GM06990 (cell line): ENCODE results near the gene NPBWR2.

Experiments used
- DNase-seq: peaks from one replicate; pipeline ENCODE4 v3.0.0-alpha.2; 2011; ENCODE audit not compliant: insufficient read length; ENCODE audit errors: extremely low read depth
- H3K27me3 ChIP-seq: replicated peaks from 2 replicates; pipeline ENCODE4 v1.6.0; 2011; ENCODE audit warnings: low read length; ENCODE audit not compliant: control insufficient read depth, insufficient read depth
- H3K36me3 ChIP-seq: 2 replicates; pipeline ENCODE4 v1.5.1; 2011; ENCODE audit warnings: low read length; ENCODE audit not compliant: control insufficient read depth, insufficient read depth
- H3K4me3 ChIP-seq: replicated peaks from 2 replicates; pipeline ENCODE4 v1.5.1; 2011; ENCODE audit warnings: low read depth, mild to moderate bottlenecking, control low read depth, low read length
- CTCF ChIP-seq: IDR thresholded peaks from 2 replicates; pipeline ENCODE4 v1.5.1; 2011; ENCODE audit warnings: low read length, control low read depth, mild to moderate bottlenecking, inconsistent platforms; ENCODE audit not compliant: insufficient read depth, poor library complexity, severe bottlenecking

The NPBWR2 gene

GRCh38 chr20:64075556-64075955, 31.8 kb downstream of the NPBWR2 start:
- Histone ChIP-seq H3K36me3 (peaks cover 27% of the 10 kb centered on the region), H3K4me3 (no peak overlapping the region), H3K27me3 (no peaks in the 10 kb centered on the region)
- DNase-seq: no peak
- no peak for TF ChIP-seq CTCF

- DNase-seq: no peak
- no peak overlapping the region for H3K4me3 ChIP-seq
- peaks cover 27% of the 10 kb centered on the region for H3K36me3 ChIP-seq
- no peaks in the 10 kb centered on the region for H3K27me3 ChIP-seq
- TF ChIP-seq CTCF: no peak
Measured at GRCh38 chr20:64074963-64075362, 32.4 kb downstream of the NPBWR2 start.

GRCh38 chr20:64074184-64074789, 33.1 kb downstream of the NPBWR2 start:
- H3K4me3 ChIP-seq: no peak overlapping the region
- H3K36me3 ChIP-seq: peaks cover 27% of the 10 kb centered on the region
- no peak for TF ChIP-seq CTCF
- DNase-seq: no peak
- no peaks in the 10 kb centered on the region for H3K27me3 ChIP-seq

- no peak overlapping the region for H3K4me3 ChIP-seq
- peaks cover 27% of the 10 kb centered on the region for H3K36me3 ChIP-seq
- no peak for DNase-seq
- TF ChIP-seq CTCF: no peak
- H3K27me3 ChIP-seq: no peaks in the 10 kb centered on the region
Measured at GRCh38 chr20:64073476-64074183, 33.7 kb downstream of the NPBWR2 start.

- no peak for TF ChIP-seq CTCF
- no peak for DNase-seq
- Histone ChIP-seq H3K27me3 (no peaks in the 10 kb centered on the region), H3K36me3 (peaks cover 27% of the 10 kb centered on the region), H3K4me3 (no peak overlapping the region)
Measured at GRCh38 chr20:64072498-64073063, 34.8 kb downstream of the NPBWR2 start.
